ENCODE measurements around the gene TIMM17A.
A peak's percentile ranks its signal among the peaks of the same experiment; 100 is the strongest.

TIMM17A gene

DNA sequence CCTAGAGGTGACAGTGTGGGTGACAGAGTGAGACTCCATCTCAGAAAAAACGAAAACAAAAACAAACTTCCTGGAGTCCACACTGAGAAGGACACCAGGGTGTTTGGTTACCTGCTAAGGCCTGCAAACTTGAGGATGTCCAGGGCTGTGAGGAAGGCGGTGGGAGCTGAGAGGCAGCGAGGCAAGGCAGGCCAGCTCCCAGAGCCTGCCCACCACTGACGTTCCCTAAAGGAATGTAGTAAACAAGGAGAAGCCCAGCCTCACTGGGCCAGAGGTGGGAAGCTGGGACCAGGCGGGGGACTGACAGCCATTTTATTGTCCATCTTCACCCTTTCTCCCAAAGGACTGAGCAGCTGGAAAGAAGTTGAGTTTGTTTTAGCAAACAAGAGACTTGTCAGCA lies 42.5 kb upstream of the TIMM17A start:
- TF ChIP-seq, protein P1, sequence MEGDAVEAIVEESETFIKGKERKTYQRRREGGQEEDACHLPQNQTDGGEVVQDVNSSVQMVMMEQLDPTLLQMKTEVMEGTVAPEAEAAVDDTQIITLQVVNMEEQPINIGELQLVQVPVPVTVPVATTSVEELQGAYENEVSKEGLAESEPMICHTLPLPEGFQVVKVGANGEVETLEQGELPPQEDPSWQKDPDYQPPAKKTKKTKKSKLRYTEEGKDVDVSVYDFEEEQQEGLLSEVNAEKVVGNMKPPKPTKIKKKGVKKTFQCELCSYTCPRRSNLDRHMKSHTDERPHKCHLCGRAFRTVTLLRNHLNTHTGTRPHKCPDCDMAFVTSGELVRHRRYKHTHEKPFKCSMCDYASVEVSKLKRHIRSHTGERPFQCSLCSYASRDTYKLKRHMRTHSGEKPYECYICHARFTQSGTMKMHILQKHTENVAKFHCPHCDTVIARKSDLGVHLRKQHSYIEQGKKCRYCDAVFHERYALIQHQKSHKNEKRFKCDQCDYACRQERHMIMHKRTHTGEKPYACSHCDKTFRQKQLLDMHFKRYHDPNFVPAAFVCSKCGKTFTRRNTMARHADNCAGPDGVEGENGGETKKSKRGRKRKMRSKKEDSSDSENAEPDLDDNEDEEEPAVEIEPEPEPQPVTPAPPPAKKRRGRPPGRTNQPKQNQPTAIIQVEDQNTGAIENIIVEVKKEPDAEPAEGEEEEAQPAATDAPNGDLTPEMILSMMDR (IDR thresholded peaks at IDR 0.05): no peak
- no peaks in the 10 kb centered on the region for H3K36me3 ChIP-seq (ENCODE audit: control insufficient read depth, insufficient read depth, low read length)
- no peaks in the 10 kb centered on the region for H3K27me3 ChIP-seq (ENCODE audit: control insufficient read depth, insufficient read depth, low read length)
- H3K9ac ChIP-seq: no peak overlapping the region
- H3K79me2 ChIP-seq: no peaks in the 10 kb centered on the region
- no peak overlapping the region for H3K4me3 ChIP-seq (ENCODE audit: low read depth, low read length)
- H3K4me1 ChIP-seq: peaks cover 10% of the 10 kb centered on the region
- H3K4me2 ChIP-seq (ENCODE audit: low read length): no peak overlapping the region
- H3K9me3 ChIP-seq (ENCODE audit: control insufficient read depth, low read length): no peaks in the 10 kb centered on the region
- H3K27ac ChIP-seq: no peak overlapping the region
- H2AFZ ChIP-seq: no peak overlapping the region

DNA sequence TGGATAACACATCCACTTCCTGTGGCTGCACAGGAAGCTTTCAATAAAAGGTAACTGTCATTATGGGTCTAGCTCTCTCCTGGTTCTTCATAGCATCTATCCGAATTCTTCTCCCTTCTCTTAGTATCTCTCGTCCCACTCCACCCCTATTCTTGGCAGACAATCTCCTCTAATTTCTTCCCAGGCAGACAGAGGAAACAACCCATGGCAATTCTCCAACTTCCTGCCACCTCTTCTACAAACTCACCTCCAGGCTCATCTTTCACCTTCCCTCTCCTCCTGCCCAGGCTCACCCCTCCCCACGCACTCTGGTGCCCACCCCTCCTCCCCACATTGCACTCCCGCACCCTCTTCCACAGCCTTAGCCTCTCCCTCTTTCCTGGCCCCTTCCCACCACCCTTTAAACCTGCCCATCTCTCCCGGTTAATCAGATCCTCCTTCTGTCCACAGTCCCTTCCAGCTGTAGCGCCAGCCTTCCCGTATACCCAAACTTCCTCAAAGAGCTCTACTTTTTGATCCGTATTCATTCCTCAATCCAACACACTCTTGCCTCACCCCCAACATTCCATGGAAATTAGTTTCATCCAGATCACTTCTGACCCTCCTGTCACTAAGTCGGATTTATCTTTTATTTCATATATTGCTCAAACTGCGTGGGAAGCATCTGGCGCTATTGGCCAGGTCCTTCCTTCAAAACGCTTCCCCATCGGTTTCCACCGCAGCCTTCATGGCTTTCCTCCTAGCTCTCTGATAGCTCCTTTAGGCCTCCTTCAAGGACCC lies 40.7 kb upstream of the TIMM17A start:
- Histone ChIP-seq H3K4me2 (ENCODE audit: low read length) (no peak overlapping the region), H3K27ac (no peak overlapping the region), H3K4me1 (peaks cover 10% of the 10 kb centered on the region)

DNA sequence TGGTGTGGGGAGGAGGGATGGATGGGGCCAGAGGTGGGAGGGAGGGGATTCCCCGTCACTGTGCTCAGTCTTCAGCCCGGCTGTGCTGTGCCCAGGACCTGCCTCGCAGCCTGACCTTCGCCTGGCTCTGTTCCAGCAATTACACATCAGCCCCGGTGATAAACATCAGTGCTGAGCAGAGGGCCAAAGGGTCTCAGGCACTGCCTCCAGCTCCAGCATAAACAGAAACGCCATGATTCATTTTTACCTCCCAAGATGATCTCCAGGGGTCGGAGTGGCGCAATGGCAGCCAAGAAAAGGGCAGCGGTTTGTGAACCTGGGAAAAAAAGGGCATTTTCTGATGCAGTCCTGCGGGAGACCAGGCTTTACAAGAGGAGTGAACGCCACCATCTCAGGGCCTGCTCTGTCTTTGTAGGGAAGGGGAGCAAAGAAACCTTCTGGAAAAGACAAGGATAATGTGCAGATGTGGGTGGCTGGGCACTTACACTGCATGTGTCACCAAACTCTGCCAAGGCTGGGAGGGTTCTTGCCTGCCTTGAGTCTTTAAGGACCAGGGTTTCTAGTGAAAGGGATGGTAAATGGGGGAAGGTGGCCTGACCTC lies 38.6 kb upstream of the TIMM17A start:
- H3K4me2 ChIP-seq (ENCODE audit: low read length): peak overlapping the region; percentile 55
- TF ChIP-seq, protein P1 (IDR thresholded peaks at IDR 0.05): no peak
- H2AFZ ChIP-seq: peak overlapping the region; percentile 70
- H3K27ac ChIP-seq: peak overlapping the region; percentile 19
- peaks cover 10% of the 10 kb centered on the region for H3K4me1 ChIP-seq
- no peaks in the 10 kb centered on the region for H3K36me3 ChIP-seq (ENCODE audit: control insufficient read depth, insufficient read depth, low read length)
- no peak overlapping the region for H3K9ac ChIP-seq
- H3K9me3 ChIP-seq (ENCODE audit: control insufficient read depth, low read length): no peaks in the 10 kb centered on the region
- no peak overlapping the region for H3K4me3 ChIP-seq (ENCODE audit: low read depth, low read length)
- no peaks in the 10 kb centered on the region for H3K79me2 ChIP-seq
- no peaks in the 10 kb centered on the region for H3K27me3 ChIP-seq (ENCODE audit: control insufficient read depth, insufficient read depth, low read length)

More for the DNA sequence above, 40.7 kb upstream of the TIMM17A start:
- H3K9ac ChIP-seq: no peak overlapping the region
- H2AFZ ChIP-seq: no peak overlapping the region
- no peaks in the 10 kb centered on the region for H3K36me3 ChIP-seq (ENCODE audit: control insufficient read depth, insufficient read depth, low read length)
- H3K9me3 ChIP-seq (ENCODE audit: control insufficient read depth, low read length): no peaks in the 10 kb centered on the region
- TF ChIP-seq, protein P1 (IDR thresholded peaks at IDR 0.05): no peak
- H3K27me3 ChIP-seq (ENCODE audit: control insufficient read depth, insufficient read depth, low read length): no peaks in the 10 kb centered on the region
- H3K79me2 ChIP-seq: no peaks in the 10 kb centered on the region
- H3K4me3 ChIP-seq (ENCODE audit: low read depth, low read length): no peak overlapping the region

DNA sequence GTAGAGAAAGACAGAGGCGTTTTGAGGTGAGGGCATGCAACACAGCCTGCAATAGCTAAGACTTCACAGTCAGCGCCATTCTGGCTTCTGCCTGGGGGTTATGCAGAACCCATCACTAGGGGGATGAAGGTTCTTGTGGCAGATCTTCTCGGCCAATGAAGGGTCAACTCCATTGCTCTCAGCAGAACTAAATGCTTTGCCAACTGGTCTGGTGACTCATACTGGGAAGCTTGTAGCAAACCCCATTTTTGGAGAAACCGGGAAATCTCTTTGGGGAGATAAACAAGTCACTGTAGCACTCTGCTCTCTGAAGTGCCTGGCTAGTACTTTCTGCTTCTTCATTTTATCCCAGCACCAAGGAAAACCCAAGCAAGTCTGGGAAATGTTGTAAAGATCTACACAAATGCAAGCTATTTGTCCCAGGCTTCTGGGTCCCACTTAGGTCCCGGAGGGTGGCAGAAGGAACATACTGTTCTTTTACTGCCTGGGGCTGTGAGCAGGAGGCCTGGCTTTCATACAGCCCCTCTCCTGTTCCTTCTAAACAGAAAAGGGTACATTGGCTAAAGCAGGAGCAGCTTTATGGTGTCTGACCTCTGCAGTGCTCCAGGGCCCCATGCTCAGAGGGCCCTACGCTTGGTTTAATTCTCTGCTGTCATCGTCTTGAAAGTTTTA lies 37.8 kb upstream of the TIMM17A start:
- Histone ChIP-seq H3K27me3 (ENCODE audit: control insufficient read depth, insufficient read depth, low read length) (no peaks in the 10 kb centered on the region), H3K4me3 (ENCODE audit: low read depth, low read length) (no peak overlapping the region), H3K36me3 (ENCODE audit: control insufficient read depth, insufficient read depth, low read length) (no peaks in the 10 kb centered on the region), H3K27ac (peak overlapping the region; percentile 19), H3K79me2 (no peaks in the 10 kb centered on the region), H2AFZ (peak overlapping the region; percentile 70), H3K9me3 (ENCODE audit: control insufficient read depth, low read length) (no peaks in the 10 kb centered on the region), H3K9ac (no peak overlapping the region), H3K4me1 (peaks cover 10% of the 10 kb centered on the region), H3K4me2 (ENCODE audit: low read length) (no peak overlapping the region)
- TF ChIP-seq, protein P1 (IDR thresholded peaks at IDR 0.05): no peak
